NCI-H226 (cell line): Measurements from ENCODE around the gene ZDHHC14.
A peak's percentile ranks its signal among the peaks of the same experiment; 100 is the strongest.
"Not testable (repeated sequence)": the region's sequence is repeated elsewhere in the genome, so short reads cannot be mapped to it uniquely, and the experiment has no call there.

Experiments used
- DNase-seq: peaks from one replicate; pipeline ENCODE4 v3.0.0-alpha.2; 2015

The ZDHHC14 gene

GRCh38 chr6:157708239-157708638 lies 327.2 kb downstream of the ZDHHC14 start:
- DNase-seq, result no peak

DNA sequence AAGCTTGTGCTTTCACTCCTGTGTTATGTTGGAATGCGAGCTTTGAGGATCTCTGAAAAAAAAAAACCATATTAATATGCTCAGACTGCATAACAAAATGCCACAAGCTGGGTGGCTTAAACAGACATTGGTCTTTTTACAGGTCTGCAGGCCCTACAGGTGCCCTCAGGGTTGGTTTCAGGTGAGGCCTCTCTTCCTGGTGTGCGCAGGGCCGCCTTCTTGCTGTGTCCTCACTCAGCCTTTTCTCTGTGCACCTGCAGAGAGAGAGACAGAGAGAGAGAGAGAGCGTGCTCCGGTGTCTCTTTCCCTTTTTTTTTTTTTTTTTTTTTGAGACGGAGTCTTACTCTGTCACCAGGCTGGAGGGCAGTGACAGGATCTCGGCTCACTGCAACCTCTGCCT lies 327.9 kb downstream of the ZDHHC14 start:
- DNase-seq, result no peak

- DNase-seq, result no peak
These were observed 328.6 kb downstream of the ZDHHC14 start for GRCh38 chr6:157709555-157709954.

- DNase-seq, result no peak
These were observed 329.6 kb downstream of the ZDHHC14 start for GRCh38 chr6:157710604-157711003.

DNA sequence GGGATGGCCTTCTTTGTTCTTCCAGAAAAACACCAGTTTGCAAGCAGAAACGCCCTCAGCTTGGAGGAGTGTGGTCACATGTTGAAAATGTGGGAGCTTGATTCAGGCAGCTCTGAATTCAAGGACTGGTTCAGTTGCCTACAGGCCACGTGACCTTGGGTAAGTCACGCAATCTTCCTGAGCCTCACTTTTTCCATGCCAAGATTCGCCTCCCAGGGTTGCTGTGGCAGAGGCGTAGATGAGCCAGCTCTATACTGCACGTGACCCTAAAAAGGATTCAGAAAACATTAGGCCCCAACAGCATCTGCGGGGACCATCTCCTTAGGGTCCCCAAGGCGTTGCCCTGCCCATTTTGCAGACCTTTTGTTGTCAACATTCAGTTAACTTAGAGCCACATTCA lies 330.1 kb downstream of the ZDHHC14 start:
- no peak for DNase-seq

DNA sequence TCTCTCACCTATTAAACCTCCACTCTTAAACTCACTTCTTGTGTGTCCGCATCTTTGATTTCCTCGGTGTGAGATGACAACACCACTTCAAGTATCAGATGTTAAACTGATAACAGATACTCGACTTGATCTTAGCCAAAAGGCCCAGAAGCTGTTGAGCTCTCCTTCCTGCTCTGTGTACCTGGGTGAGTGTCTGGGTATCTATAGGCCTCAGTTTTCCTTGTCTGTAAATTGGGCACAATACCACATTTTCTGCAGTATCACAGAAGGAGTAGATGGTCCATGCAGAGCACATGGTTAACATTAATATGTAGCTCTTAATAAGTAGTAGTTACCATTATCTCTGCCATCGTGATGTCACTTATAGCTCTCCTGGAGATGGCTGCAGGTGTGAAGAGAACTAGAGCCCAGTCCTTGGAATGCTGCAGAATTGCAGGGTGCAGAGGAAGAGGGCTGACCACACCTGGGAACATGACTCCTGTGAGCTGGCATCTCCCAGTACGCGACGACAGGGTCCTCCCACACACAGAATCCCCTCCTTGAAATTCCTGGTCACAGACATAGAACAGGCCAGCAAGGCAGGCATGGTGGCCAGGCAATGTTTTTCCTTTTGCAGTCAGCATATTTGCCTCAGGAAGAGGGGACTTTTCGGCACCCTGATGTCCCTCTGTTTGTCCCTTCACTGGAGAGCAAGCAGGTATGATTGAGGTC lies 331.8 kb downstream of the ZDHHC14 start:
- no peak for DNase-seq

DNA sequence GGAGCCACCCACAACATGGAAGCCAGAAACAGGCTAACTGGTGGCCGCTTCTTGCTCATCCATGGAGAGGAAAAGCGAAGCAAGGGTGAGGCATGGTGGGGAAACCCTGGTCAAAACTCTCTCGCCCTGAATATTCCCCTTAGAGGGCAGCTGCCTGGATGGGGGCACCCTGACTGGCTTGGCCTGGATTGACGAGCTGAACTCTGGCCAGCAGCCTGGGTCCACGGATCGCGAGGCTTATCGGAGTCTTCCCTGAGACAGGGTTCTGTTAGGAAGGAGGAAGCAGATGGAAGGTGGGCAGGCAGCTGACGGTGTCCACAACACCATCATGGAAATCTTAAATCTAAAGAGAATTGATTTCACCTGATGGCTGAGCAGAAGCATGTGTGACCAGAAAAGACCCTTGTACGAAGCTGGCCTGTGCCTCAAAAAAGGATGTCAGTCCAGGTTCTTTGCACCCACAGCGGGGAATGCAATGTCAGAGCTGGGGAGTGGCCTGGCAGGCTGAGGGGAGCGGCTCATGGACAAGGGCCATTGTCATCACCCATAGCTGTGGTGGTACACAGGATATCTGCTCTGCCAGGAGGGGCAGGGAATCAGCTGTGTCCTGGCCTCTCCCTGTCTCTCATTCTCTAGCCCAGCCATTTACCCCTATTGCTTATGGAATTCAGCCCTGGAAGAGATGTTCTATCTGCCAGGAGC lies 332.6 kb downstream of the ZDHHC14 start:
- DNase-seq, result no peak

- DNase-seq, result no peak
These were observed 333.1 kb downstream of the ZDHHC14 start for GRCh38 chr6:157714153-157714490.

DNA sequence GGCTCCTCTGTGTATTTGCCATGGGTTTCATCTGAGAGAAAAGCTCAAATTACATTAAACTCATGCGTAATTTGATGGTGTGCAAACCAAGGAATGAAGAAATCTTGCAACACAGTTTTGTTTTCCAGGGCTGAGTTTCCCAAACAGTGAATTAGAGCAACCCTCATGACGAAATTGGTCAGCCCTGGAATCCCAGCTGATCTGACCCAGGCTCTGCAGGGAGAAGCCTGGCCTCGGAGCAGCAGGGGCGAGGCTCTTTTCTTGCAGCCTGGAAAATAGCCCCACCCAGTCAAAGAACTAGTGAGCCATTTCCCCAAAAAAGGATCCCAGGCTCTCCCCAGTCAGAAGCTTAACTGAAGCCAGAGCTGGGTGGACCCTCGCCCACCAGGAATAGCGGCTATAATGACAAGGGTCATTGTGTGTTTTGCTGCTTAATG lies 334.8 kb downstream of the ZDHHC14 start:
- DNase-seq, result peak; percentile 73

DNA sequence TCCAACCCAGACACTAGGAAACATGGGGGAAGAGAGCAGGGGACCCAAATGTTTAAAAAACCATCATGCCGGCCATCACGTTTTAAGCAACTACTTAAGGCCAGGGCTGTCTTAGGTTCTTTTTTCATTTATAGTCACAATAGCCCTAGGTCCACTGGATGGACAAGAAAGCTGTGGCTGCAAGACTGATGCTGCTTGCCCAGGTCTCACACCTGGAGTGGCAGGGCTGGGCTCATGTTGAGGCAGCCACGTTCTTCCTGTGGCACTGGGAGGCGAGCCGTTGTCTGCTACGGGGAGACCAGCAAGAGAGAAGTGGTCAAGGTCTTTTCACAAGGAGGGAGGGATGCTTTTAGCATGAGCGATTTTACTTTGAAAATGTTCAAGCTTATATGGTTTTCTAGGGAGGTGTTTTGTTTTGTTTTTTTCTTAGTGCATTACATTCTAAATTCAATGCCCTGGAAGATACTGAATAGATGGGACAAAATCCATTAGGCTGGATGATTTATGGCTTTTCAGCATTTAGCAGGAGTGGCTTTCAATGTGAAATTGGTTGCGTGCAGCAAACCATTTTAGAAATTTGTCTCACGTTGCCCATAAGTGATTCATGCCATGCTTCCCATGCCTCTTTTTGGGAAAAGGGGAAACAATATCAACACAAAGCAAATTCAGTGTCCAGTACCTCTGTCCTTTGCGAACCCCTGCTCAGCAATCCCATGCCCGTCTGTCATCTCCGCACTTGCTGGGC lies 335.4 kb downstream of the ZDHHC14 start:
- no peak for DNase-seq

- no peak for DNase-seq
These were observed 336.4 kb downstream of the ZDHHC14 start for GRCh38 chr6:157717340-157717748.

DNA sequence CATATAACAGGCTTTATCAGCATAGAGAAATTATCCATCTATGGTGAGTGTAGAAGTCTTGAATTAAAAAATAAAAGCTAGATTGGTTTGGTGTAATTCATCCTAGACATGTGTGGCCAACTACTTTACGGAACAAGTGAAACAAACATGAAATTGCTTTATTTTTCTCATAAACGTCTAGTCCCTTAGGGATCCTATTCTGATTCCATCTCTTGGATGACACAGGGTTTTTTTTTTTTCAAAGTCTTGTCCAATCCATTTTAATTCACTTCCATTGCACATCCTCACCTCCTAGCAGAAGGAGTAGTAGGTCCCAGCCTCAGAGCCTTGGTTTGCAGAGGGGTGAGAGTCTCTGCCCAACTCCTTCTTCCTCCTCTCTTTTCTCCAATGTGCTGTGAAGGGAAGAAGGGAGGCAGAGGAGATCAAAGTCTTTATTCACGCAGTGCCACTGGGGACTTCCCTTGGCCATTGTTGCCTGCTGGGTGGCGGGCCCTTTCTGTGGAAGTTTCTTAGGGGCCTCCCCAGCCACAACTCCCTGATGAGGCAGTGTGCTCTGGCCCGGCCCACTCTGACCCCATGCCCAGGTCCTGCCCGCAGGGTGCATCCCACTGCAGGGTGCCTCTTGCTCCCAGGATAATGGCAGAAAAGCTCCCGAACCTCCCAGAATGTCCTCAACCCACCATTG lies 337.7 kb downstream of the ZDHHC14 start:
- DNase-seq, result no peak

DNA sequence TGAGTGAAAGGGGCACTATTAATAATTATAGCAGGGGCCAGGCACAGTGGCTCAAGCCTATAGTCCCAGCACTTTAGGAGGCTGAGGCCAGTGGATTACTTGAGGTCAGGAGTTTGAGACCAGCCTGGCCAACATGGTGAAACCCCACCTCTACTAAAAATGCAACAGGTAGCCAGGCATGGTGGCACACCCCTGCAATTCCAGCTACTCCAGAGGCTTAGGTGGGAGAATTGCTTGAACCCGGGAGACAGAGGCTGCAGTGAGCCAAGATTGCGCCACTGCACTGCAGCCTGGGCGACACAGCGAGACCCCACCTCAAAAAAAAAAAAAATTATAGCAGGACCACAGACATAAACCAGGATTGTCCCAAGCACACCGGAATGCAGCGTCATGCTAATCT lies 340.0 kb downstream of the ZDHHC14 start:
- not testable (repeated sequence) for DNase-seq

DNA sequence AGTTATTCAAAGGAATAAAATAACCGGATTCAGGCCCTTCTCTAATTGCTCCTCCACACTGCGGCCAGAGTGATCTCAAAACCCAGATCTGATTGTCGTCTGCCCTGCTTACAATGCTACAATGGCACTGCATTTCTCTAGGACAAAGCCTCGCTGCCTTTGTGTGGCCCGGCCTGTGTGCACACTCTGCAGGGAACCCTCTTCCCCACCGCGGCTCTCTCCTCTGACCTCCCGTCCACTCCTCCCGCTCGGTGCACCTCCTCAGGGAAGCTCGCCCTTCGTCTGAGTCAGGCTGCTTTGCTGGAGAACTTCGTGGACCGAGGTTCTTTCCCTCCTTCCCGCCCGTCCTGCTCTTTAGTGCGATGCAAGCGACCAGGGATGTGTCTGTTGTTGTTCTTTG lies 340.4 kb downstream of the ZDHHC14 start:
- DNase-seq, result no peak

- DNase-seq, result no peak
These were observed 340.8 kb downstream of the ZDHHC14 start for GRCh38 chr6:157721830-157722229.

- DNase-seq, result no peak
These were observed 342.4 kb downstream of the ZDHHC14 start for GRCh38 chr6:157723376-157723775.

DNA sequence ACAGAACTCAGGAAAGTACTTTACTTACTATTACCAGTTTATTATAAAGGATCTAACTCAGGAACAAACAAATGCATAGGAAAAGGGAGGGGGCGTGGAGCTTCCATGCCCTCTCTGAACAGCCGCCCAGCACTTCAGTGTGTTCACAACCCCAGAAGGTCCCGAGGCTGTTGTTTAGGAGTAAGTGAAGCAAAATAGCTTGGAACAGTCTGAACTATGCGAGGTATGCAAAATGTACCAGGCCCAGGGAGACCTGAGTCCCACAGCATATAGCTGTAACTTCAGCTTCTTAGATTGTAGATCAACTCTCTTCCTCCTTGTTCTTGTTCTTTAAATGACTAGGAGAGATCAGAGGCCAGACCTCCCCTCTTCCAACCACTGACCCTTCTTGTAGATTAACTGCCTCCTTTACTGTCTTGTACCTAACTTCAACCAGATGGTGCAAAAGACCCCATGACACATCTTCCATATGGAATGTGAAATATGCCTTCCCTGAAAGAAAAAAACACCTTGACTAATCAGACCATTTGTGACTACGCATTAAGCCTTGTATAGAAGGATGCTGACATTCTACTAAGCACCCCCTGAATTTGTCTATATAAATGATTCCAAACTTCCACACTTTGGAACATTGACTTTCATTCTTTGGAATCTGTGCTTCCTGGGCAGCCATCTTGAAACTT lies 343.3 kb downstream of the ZDHHC14 start:
- no peak for DNase-seq

DNA sequence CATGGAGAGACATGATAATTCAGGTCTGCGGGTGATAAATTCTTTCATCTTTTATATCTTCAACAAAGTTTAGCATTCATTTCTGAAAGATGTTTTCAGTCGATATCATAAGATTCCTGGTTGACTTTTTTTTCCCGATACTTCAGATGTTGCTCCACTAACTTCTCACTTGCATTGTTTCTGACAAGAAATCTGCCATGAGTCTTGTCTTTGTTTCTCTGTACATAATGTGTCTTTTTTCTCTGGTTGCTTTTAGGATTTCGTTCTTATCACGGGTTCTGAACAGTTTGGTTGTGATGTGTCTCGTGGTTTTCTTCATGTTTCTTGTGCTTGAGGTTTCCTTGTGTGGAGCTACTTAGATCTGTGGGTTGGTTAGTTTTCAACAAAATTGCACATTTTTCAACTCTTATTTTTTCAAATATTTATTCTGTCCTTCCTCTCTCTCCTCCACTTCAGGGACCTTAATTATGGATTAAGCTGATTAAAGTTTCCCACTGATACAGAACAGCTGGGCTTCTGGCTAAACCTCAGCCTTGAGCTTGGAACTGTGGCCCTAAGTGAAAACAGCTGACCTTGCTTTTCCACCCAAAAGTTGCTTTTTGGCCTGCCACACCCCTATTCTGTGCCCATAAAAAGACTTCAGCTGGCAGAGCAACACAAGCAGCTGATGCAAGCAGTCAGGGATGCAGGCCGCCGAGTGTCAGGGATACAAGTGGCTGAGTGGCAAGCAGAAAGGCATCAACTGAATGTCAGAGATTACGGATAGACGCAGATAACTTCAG lies 344.2 kb downstream of the ZDHHC14 start:
- DNase-seq, result no peak

- DNase-seq, result no peak
These were observed 344.8 kb downstream of the ZDHHC14 start for GRCh38 chr6:157725836-157726235.

DNA sequence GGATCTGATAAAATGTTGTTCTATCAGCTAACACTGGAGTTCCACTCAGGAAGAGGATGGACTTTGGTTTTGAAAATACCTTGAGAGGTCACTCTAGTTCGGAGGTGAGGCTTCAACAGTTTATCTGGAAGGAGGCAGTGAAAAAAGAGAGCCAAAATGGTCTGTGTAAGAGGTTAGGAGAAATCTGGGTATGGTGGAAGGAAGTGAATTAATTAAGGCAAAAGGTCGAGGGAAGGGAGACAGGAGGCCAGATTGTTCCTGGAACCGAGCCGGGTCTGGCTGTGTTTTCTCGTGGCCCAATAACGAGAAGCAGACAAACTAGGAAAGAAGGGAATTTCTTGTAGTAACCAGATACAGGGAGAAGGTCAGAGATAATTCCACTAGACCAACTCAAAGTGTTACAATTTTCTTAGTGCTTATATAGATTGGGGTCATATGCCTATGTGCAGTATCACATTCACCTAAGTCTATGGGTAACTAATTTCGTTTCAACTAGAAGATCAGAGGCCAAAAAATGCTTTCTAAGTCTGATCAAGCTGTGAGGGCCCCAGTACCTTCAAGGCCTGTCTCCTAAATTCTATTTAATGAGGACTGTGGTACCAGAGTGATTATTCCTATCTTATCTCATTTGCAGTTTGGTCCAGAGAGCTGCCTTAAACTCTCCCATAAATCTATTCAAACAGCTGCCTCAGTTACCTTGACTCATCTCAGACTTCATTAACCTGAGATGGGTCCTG lies 346.1 kb downstream of the ZDHHC14 start:
- no peak for DNase-seq
